HG02884 (cell line): Measurements from ENCODE around the gene PARD3B.

ENCODE experiments used
- ATAC-seq: cut with Tn5 transposase; IDR thresholded peaks from one replicate; pipeline ENCODE4 v1.9.1; 2021; ENCODE audit warnings: mild to moderate bottlenecking, moderate library complexity; ENCODE audit not compliant: unreplicated experiment

PARD3B gene

DNA sequence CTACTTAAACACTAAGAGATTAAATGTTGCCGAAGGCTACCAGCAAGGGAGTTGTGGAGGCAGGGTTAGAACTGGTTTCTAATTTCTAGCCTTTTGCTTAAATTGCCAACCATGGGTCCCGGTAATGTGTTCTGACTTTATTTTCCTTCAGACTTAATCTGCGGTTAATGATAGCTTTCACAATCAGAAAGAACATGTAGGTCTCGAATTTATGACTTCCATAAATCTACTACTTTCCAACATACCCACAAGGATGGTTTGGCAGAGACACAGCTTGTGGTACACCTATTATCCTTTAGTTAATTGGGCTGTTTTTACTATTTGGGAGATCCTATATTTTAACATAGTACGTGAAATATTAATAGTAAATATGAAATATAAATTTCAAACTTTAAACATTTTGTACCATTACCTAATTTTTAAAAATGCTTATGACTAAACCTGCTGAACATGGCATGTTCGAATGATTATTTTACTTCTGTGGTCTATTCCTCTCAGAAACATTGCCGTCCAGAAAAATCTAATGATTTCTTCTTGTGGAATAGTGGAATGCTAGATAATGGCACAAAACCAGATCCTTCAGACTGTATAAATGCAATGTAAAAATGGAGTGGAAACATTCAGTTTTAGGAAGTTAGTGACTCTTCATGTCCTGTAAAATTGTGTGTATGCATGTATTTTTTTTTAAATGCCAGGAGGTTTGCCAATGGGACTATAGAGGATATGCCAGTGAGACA is 41.3 kb downstream of the PARD3B start:
- ATAC-seq: no peak

DNA sequence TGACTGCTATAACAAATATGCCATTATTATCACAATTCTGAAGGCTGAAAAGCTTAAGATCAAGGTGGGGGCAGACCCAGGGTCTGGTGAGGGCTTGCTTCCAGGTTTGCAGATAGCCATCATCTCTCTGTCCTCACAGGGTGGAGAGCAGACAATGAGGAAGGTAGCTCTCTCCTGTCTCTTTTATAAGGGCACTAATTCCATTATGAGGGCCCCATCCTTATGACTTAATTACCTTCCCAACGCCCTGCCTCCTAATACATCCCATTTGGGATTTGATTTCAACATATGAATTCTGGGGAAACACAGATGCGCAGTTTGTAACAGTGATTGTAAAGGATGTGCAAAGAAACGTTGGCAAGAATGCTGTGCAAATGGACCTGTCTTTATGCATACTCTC is 44.8 kb downstream of the PARD3B start:
- ATAC-seq: no peak

DNA sequence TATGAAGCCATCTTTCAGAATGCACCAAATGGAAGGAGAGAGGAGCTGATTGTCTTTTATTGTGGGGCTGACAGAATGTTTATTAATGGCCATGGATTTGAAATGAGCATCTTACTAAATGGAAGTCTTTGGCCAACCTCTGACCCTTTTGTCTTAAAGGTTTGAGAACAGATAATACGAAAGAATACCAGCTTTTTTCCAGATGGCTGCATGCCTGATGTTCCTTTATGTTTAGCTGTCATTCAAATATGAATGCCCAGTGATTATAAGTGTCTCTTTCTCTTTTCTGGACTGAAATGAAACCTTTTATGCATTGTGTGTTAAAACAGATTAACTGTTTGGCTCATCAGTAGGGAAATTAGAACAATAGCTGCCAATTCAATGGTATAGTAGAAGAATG is 46.0 kb downstream of the PARD3B start:
- no peak for ATAC-seq

DNA sequence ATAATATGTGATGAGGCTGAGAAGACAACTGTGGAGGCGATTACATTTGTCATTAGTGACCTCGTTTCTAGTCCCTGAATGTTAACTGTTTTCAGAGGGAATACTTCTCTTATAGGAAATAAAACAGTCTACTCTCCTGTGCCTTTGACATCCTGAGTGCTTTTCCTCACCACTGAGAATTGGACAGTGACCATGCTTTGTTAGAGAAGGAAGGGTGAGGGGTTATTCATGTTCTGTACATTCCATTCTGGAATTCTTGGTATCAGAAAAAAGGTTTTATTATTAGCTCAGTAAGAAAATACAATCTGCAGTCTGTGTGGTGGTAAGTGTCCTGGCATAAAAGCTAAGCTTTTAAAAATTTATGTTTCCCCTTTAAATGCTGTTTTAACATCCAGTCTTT is 58.8 kb downstream of the PARD3B start:
- no peak for ATAC-seq

DNA sequence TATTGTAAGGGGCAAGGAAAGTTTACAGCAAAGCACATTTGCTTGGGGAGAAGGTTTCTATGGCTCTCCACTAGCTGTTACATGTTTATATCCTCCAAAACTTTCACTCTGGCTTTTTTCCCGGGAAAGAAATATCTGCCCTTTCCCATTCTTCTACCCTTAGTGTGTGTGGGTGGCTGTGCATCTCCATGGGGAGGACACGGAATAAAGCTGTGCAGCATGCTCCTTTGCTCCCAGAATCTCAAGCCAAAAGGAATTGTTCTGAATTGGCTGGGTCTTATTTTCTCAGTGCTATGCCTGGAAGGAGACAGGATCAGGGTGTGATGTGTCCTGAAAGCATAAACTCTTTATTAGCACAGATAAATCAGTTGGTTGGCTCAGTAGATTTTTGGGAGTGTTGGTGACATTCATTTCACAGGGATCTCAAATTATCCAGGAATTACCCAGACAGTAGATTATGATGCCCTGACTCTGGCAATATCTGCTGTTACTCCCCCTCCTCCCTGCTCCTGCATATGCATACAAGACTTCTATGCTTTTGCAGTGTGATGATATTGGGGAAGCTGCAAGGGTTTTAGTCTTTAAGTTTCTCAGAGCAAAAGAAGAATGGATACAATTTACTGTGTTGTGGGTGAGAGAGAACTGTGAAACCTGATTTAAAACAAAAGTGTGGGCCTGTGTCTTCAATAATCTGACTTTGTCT is 63.1 kb downstream of the PARD3B start:
- ATAC-seq: no peak

DNA sequence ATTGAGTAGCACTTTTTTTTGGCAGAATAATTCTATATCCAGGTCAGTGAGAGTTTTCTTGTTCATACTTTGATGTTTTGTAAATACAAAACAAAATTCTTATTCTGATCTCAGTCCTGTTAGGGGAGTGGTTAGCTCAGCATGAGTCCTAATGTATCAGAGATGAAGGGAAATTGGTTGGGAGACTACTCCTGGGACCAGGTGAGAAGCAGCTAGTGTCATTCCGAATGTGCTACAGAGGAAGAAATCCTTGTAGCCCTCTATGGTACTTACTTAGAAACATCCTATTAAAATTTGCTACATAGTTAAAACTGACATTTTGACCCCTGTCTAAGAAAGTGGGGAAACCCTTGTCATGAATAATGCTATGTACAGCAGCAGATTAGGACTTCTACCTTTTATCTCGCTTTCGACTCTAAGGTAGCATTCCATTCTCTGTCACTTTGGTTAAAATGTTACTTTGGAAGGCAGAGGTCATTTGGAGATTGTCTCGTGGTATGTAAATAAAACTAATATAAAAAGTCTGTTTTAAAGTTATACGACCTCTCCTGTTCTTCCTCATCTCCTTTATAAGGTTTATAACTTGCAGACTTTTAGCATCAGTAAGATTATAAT is 65.8 kb downstream of the PARD3B start:
- no peak for ATAC-seq

DNA sequence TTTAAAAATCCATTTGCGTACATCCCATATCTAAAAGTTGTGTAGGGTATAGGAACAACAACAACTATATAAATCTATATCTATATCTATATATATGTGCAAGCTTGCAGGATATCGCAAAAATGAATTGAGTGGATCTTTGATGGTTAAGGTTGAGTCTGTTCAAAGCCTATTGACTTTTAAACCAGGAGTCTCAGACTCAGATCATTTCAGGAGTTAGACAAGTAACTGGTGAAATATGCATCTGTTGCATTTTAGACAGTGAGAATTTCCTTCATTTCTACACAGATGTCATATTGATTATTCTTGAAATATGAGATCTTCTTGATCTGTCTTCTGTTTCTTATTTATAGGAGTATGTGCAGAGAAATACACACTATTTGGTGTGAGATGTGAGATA is 66.5 kb downstream of the PARD3B start:
- ATAC-seq: no peak

DNA sequence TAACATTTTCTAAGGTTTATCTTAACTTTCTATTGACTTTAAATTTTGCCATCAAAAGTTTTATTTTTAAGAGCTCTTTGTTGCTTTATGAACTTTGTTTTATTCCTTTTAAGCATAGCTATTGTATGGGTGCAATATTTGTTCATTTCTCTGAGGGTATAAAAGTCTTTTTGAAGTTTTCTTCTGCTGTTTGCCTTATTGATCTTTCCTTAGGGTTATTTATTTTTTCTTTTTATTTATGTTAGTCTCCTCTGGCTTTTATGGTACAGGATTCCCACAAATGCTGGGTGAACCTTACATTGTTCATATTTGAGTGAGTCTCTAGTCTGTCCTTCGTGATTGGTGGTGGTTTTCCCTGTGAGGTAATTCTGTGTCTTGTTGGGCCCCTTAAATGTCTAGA is 68.4 kb downstream of the PARD3B start:
- no peak for ATAC-seq

DNA sequence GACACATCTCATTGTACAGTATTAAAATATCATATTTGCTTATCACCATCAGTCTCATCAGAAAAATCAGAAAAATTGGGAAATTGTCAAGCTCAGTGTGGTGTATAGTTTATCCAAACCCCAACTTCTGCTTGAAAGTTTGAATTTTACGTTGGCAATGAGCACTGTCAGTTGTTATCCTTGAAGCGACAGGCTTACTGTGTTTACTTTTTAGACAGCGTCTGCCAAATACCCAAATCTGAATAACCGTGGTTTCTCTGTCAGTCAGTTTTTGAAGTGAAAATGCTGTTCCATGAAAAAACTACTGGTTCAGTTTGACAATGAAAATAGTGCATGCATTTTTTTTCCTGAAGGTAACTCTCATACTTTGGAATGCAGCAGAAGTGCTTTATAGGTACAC is 70.2 kb downstream of the PARD3B start:
- ATAC-seq: no peak

DNA sequence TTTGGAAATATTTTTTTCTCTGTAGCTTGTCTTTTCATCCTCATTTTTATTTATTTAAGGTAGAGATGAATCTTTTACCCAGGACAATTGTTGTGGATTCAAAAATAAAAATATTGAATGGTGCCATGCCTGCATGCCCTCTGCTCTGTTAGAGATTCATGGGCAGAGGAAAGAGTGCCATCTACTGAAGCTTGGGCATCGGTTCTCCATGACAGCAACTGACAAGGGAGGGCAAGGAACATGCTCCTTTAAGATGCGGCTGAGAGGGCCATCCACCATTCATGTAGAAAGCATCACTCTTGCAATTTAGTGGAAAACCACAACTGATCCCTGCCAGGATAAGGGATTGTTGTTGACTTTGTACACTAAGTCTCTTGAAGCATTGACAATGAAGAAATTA is 79.9 kb downstream of the PARD3B start:
- ATAC-seq: no peak

DNA sequence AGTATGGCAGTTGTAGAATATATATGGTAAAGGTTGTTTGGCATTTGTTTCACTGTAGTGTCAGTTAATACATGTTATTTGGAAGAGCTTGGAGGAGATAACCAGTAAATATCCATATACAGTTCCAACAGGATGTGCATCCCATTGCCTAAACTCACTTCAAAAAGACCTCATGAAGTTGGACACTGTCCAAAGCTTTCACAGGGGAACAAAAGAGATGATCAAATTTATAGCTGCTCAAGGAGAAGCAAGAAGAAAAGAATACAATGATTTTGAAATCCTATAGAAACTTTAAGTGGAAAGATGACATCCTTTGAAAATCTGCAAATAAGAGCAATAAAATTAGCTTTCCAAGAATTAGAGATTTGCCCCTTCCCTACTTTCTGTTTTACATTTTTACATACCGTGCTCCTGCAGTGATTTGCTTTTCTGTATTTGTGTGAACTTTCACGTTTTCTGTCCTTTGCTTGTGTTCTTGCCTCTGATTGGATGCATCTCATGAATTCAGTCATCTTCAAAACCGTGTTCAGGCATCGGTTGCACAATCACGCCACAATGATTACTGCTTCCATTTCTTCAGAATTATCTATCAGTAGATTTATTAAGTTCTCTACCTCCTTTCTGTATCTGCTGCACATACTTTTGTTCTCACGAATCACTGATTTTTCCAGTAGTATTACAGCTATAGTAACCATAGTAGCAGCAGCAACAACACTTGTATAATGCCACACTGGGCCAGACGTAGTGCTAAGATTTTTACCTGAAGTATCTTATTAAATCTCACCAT is 83.8 kb downstream of the PARD3B start:
- ATAC-seq: no peak

DNA sequence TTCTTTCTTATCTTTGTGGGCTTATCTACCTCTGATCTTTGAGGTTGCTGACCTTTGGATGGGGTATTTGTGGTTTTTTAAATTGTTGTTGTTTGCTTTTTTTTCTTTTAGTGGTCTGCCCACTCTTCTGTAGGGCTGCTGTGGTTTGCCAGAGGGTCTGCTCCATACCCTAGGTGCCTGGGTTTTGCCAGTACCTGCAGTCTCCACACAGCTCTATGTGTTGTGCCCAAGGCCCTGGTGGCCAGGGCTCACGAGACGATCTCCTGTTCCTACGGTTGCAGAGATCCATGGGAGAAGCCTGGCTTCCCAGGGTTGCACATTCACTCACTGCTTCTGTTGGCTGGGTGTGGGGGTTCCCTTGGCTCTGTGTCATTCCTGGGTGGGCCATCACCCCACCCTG is 87.1 kb downstream of the PARD3B start:
- no peak for ATAC-seq

DNA sequence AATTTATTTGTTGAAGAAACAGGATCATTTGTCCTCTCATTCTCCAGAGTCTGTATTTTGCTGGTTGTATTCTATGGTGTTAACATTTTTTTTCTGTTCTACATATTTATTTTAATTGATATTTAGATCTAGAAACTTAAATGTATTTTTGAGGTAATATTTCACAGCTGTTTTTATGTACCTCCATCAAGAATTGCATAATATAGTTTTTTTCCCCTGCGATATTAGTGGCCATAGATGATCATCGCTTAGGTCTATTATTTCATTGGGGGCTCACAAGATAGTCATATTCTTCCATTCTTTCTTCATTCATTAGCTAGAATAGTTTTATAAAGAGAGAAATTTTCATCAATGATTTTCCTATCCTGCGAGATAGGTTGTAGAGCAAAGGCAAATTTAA is 89.3 kb downstream of the PARD3B start:
- ATAC-seq: no peak

DNA sequence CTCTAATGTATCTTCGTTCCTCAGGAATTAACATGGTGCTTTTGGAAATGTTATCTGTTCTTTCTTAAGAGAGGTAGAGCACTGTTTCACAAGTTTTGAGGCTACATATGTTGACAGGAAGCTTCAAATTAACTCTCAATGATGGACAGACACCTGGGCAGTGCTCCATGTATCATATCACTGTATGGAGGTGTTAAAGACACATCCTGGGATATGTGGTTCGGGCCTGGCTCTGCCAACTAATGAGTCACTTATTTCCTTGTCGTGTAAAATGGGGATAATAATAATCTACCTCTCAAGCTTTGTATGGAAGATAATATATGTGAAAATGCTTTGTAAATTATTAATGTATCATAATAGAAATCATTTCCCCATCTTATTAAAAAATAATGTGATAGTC is 90.2 kb downstream of the PARD3B start:
- ATAC-seq: no peak

DNA sequence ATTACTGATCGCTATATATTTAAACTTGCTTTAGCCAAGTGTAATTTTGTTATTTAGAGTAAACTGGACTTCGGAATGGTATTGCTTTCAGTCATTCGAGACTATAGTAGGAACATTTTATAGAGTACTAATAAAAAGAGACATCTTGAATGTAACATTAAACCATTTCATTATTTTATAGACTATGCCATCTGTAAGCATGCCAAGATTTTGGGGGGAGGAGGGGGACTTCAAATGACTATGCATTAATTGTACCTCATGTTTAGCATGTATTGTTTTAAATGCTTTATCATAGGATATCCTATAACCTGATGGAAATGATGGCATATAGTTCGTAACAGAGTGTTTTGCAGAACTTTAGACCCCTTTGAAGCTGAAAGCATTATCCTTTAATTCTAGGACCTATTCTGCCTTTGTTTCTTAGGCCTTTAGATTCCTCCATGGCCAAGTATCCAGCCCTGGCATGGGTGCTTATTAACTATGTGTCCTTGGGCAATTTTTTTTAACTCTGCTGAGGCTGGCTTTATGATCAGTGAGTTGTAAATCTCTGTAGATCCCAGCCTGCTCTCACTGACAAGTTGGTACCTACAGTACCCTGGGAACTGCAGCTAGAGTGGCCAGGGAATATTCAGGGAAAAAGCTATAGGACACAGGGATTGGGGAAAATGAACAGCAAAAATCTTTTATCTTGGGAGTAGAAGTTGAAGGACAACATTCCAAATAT is 93.4 kb downstream of the PARD3B start:
- no peak for ATAC-seq

DNA sequence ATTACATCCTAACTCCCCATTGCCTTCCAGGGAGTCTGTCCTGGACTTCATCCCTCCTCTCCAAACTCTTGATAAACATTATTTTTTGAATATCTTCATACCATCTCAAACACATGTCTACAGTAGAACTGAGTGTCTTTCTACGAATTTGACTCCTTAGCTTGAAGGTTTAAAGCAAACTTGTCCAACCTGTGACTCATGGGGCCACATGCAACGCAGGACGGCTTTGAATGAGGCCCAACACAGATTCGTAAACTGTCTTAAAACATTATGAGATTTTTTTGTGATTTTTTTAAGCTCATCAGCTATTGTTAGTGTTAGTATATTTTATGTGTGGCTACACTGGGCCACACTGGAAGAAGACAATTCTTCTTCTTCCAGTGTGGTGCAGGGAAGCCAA is 98.1 kb downstream of the PARD3B start:
- no peak for ATAC-seq

DNA sequence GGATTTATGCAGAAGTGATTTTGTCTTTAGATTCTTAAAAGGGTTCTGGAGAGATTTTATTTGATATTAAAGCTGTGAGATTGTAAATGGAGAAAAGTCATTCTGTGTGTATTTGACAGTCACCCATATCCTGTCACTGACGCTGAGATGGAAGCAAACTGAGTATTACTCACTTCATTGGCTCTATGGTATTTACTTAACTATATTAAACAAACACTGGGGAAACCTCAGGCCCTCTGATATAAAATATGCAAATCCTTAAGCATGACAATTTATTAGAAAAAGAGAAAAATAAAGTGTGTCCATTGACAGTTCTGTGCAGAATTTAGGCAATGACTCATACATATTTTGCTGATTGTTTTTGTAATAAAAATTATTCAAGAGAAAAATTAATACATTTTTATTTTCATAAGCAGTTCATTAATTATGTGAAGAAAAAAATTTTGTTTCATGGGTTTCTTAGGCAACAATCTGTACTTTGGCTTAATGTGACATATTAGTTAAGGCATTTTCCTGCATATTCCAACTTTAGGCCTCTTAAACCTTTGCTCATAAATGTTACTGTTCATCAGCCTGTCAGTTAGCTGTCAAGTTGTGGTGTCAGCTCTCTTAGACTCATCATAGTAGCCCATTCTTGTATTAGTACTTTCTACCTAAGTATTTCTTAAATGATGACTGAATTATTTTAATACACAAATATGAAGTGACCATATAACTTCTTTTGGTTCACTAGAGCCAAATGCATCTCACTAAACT is 99.9 kb downstream of the PARD3B start:
- no peak for ATAC-seq

DNA sequence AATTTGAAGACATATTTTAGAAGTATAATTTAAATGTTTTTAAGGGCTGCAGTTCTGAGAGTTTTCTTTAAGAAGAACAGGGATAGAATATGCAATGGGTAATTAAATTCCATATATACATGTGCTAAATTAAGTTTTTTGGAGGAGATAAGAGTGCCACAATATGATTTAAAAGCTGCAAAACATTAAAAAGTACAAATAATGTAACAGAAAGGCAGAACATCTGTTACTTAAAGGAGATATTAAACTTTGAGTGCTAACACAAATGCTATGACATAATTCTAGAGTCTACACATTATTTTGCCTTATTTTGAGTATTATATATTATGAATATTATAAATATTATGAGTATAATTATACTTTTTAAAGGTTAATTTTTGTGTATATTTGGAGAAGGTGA is 102.4 kb downstream of the PARD3B start:
- no peak for ATAC-seq

DNA sequence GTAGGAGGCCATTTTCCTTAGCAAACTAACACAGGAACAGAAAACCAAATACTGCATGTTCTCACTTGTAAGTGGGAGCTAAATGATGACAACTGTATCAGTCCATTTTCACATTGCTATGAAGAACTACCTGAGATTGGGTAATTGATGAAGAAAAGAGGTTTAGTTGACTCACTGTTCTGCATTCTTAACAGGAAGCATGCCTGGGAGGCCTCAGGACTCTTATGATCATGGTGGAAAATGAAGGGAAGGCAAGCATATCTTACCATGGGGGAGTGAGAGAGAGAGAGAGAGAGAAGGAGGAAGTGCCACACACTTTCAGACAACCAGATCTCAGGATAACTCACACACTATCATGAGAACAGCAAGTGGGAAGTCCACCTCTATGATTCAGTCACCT is 105.3 kb downstream of the PARD3B start:
- ATAC-seq: no peak

DNA sequence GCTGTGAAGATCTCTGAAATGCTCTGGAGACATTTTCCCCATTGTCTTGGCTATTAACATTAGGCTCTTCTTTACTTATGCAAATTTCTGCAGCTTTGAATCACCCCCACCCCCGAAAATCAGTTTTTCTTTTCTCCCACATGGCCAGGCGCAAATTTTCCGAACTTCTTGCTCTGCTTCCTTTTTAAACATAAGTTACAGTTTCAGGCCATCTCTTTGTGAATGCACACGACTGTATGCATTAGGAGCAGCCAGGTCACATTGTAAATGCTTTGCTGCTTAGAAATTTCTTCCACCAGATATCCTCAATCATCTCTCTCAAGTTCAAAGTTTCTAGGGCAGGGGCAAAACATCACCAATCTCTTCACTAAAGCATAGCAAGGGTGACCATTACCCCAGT is 106.8 kb downstream of the PARD3B start:
- ATAC-seq: no peak
